ENCODE measurements around the gene TAGAP. TPM values are rescaled to one million over a fixed set of nuclear protein-coding genes. Genes with fewer than 3 reads are reported as not detected.
A peak's percentile ranks its signal among the peaks of the same experiment; 100 is the strongest.

TAGAP gene
- total and polyA plus RNA-seq, 10 of the 15 experiments (the other 5 are each of a cell fraction or from before 2014, with no cell fraction given): 5.3 to 27.4 (median 18.9) TPM

DNA sequence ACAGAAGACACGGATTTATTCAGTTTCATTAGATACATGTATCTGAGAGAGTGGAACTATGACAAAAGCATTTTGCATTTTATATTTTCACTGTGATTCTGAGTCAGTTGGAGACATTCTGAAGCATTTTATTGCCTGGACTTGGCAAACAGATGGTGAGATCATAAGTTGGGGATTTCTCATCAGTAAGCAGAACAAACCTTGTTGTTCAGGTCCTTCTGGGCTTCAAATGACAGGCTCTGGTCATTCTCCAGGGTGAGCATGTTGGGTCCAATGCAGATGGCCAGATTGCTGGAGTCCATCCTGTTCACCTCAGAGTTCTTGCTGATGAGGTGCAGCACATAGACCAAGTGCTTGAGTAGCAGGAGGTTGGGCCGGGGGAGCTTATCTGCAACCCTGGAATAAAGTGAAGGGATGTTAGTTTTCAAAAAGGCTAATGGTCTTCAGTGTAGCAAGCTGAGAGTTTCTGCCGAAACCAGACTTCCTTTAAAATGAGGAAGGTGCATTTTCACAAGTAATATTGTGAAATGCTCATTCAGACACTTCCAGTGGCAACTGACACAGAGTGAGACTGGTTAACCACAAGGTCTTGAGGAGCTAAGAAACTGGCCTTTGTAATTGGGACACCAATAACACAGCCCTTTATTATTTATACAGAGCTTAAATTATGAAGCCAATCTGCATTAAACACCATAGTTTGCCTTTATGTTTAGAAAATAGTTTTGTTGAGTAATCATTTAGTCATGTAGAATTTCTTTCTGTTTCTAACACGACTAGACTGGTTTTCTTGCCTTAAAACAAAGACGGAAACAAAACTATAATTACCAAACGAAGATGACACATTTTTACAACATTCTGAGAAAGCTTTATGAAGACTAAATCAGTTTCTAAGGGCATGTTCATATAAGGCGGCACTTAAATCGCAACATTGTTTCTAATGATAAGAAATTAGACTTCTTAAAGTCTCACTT, 5.6 kb downstream of the TAGAP start (continued):
- TF ChIP-seq, protein P1, sequence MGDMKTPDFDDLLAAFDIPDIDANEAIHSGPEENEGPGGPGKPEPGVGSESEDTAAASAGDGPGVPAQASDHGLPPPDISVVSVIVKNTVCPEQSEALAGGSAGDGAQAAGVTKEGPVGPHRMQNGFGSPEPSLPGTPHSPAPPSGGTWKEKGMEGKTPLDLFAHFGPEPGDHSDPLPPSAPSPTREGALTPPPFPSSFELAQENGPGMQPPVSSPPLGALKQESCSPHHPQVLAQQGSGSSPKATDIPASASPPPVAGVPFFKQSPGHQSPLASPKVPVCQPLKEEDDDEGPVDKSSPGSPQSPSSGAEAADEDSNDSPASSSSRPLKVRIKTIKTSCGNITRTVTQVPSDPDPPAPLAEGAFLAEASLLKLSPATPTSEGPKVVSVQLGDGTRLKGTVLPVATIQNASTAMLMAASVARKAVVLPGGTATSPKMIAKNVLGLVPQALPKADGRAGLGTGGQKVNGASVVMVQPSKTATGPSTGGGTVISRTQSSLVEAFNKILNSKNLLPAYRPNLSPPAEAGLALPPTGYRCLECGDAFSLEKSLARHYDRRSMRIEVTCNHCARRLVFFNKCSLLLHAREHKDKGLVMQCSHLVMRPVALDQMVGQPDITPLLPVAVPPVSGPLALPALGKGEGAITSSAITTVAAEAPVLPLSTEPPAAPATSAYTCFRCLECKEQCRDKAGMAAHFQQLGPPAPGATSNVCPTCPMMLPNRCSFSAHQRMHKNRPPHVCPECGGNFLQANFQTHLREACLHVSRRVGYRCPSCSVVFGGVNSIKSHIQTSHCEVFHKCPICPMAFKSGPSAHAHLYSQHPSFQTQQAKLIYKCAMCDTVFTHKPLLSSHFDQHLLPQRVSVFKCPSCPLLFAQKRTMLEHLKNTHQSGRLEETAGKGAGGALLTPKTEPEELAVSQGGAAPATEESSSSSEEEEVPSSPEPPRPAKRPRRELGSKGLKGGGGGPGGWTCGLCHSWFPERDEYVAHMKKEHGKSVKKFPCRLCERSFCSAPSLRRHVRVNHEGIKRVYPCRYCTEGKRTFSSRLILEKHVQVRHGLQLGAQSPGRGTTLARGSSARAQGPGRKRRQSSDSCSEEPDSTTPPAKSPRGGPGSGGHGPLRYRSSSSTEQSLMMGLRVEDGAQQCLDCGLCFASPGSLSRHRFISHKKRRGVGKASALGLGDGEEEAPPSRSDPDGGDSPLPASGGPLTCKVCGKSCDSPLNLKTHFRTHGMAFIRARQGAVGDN (IDR thresholded peaks at IDR 0.05): no peak
- TF ChIP-seq NR2F1 (conservative IDR thresholded peaks at IDR 0.05): peak; percentile 89
- TF ChIP-seq SREBF2 (IDR thresholded peaks at IDR 0.05; ENCODE audit: low read length): no peak
- TF ChIP-seq, protein P2, sequence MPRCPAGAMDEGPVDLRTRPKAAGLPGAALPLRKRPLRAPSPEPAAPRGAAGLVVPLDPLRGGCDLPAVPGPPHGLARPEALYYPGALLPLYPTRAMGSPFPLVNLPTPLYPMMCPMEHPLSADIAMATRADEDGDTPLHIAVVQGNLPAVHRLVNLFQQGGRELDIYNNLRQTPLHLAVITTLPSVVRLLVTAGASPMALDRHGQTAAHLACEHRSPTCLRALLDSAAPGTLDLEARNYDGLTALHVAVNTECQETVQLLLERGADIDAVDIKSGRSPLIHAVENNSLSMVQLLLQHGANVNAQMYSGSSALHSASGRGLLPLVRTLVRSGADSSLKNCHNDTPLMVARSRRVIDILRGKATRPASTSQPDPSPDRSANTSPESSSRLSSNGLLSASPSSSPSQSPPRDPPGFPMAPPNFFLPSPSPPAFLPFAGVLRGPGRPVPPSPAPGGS (IDR thresholded peaks at IDR 0.05; ENCODE audit: borderline replicate concordance, insufficient read depth, low read depth, low read length, poor library complexity, severe bottlenecking): peak; percentile 26
- TF ChIP-seq CEBPB (IDR thresholded peaks at IDR 0.05; ENCODE audit: borderline replicate concordance in 1 of 2, low read depth in 2 of 2, low read length in 2 of 2): peak; percentile 21 to 73; a peak in 2 of 4 replicates
- TF ChIP-seq, protein P3, sequence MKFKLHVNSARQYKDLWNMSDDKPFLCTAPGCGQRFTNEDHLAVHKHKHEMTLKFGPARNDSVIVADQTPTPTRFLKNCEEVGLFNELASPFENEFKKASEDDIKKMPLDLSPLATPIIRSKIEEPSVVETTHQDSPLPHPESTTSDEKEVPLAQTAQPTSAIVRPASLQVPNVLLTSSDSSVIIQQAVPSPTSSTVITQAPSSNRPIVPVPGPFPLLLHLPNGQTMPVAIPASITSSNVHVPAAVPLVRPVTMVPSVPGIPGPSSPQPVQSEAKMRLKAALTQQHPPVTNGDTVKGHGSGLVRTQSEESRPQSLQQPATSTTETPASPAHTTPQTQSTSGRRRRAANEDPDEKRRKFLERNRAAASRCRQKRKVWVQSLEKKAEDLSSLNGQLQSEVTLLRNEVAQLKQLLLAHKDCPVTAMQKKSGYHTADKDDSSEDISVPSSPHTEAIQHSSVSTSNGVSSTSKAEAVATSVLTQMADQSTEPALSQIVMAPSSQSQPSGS (IDR thresholded peaks at IDR 0.05; ENCODE audit: low read length): peak; percentile 88
- no peak for TF ChIP-seq ZNF24 (IDR thresholded peaks at IDR 0.05)
- TF ChIP-seq MEF2A (IDR thresholded peaks at IDR 0.05; ENCODE audit: insufficient read depth, low read depth, low read length): peak; percentile 75; the same call in 1 of the 2 replicates
- no peak for TF ChIP-seq PAX8 (IDR thresholded peaks at IDR 0.05)
- TF ChIP-seq, protein P4, sequence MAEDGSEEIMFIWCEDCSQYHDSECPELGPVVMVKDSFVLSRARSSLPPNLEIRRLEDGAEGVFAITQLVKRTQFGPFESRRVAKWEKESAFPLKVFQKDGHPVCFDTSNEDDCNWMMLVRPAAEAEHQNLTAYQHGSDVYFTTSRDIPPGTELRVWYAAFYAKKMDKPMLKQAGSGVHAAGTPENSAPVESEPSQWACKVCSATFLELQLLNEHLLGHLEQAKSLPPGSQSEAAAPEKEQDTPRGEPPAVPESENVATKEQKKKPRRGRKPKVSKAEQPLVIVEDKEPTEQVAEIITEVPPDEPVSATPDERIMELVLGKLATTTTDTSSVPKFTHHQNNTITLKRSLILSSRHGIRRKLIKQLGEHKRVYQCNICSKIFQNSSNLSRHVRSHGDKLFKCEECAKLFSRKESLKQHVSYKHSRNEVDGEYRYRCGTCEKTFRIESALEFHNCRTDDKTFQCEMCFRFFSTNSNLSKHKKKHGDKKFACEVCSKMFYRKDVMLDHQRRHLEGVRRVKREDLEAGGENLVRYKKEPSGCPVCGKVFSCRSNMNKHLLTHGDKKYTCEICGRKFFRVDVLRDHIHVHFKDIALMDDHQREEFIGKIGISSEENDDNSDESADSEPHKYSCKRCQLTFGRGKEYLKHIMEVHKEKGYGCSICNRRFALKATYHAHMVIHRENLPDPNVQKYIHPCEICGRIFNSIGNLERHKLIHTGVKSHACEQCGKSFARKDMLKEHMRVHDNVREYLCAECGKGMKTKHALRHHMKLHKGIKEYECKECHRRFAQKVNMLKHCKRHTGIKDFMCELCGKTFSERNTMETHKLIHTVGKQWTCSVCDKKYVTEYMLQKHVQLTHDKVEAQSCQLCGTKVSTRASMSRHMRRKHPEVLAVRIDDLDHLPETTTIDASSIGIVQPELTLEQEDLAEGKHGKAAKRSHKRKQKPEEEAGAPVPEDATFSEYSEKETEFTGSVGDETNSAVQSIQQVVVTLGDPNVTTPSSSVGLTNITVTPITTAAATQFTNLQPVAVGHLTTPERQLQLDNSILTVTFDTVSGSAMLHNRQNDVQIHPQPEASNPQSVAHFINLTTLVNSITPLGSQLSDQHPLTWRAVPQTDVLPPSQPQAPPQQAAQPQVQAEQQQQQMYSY (CRISPR knock-in tag; IDR thresholded peaks at IDR 0.05): no peak
- TF ChIP-seq, protein P5, sequence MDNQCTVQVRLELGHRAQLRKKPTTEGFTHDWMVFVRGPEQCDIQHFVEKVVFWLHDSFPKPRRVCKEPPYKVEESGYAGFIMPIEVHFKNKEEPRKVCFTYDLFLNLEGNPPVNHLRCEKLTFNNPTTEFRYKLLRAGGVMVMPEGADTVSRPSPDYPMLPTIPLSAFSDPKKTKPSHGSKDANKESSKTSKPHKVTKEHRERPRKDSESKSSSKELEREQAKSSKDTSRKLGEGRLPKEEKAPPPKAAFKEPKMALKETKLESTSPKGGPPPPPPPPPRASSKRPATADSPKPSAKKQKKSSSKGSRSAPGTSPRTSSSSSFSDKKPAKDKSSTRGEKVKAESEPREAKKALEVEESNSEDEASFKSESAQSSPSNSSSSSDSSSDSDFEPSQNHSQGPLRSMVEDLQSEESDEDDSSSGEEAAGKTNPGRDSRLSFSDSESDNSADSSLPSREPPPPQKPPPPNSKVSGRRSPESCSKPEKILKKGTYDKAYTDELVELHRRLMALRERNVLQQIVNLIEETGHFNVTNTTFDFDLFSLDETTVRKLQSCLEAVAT (IDR thresholded peaks at IDR 0.05): peak; percentile 83
- no peak for TF ChIP-seq HCFC1 (IDR thresholded peaks at IDR 0.05; ENCODE audit: low read length)
- TF ChIP-seq HDAC6 (IDR thresholded peaks at IDR 0.05; ENCODE audit: unreplicated experiment): no peak
- 0 out of 2 replicates have a peak, but pooled peaks have one; percentile 2 for TF ChIP-seq RAD21 (IDR thresholded peaks at IDR 0.05; ENCODE audit: insufficient read depth, low read depth, low read length)
- TF ChIP-seq RAD51 (IDR thresholded peaks at IDR 0.05): no peak
- TF ChIP-seq PAX5 (IDR thresholded peaks at IDR 0.05; ENCODE audit: borderline replicate concordance, low read depth, low read length): peak; percentile 84
